GM23338 (cell line): ENCODE data around the gene DPH5. TPM values are rescaled to one million over a fixed set of nuclear protein-coding genes. Genes with fewer than 3 reads are reported as not detected.

ENCODE experiments used
- ATAC-seq: fragments of 200-7000 bp; cut with Tn5 transposase; 3 replicates; pipeline ENCODE4 v1.9.1; 2020
- DNase-seq: peaks from one replicate; pipeline ENCODE4 v3.0.0-alpha.2; 2015; ENCODE audit warnings: low spot score
- H2AFZ ChIP-seq: fragments of 200-600 bp; sonication (generic); 2 replicates; pipeline ENCODE4 v1.8.0; 2016; ENCODE audit warnings: antibody characterized with exemption, mild to moderate bottlenecking, moderate library complexity
- H3F3A ChIP-seq: fragments of 200-600 bp; sonication (generic); replicated peaks from 2 replicates; pipeline ENCODE4 v1.8.0; 2017; ENCODE audit warnings: antibody characterized with exemption, mixed run types, low read depth
- H3K27ac ChIP-seq: fragments of 200-600 bp; sonication (generic); 2 replicates; pipeline ENCODE4 v1.6.1; 2016; ENCODE audit warnings: low read depth
- H3K27me3 ChIP-seq: fragments of 200-600 bp; sonication (generic); 2 replicates; pipeline ENCODE4 v1.8.0; 2016; ENCODE audit warnings: mild to moderate bottlenecking, mixed run types, moderate library complexity; ENCODE audit not compliant: insufficient read depth
- H3K36me3 ChIP-seq: fragments of 200-600 bp; sonication (generic); 2 replicates; pipeline ENCODE4 v1.8.0; 2016; ENCODE audit warnings: mild to moderate bottlenecking; ENCODE audit not compliant: insufficient read depth
- H3K4me1 ChIP-seq: fragments of 200-600 bp; sonication (generic); 2 replicates; pipeline ENCODE4 v1.8.0; 2016; ENCODE audit warnings: mild to moderate bottlenecking, moderate library complexity; ENCODE audit not compliant: insufficient read depth
- H3K4me2 ChIP-seq: fragments of 200-600 bp; sonication (generic); 2 replicates; pipeline ENCODE4 v1.7.1; 2017; ENCODE audit warnings: mixed run types
- H3K4me3 ChIP-seq: fragments of 200-600 bp; sonication (generic); 2 replicates; pipeline ENCODE4 v1.6.1; 2016; ENCODE audit warnings: mixed run types
- H3K79me2 ChIP-seq: fragments of 200-600 bp; sonication (generic); replicated peaks from 2 replicates; pipeline ENCODE4 v1.8.0; 2017; ENCODE audit warnings: mild to moderate bottlenecking; ENCODE audit not compliant: insufficient read depth
- H3K9me2 ChIP-seq: fragments of 200-600 bp; sonication (generic); 2 replicates; pipeline ENCODE4 v1.8.0; 2017; ENCODE audit not compliant: insufficient read depth
- H4K20me1 ChIP-seq: fragments of 200-600 bp; sonication (generic); replicated peaks from 2 replicates; pipeline ENCODE4 v1.8.0; 2017; ENCODE audit warnings: mild to moderate bottlenecking; ENCODE audit not compliant: insufficient read depth
- H3K27ac Mint-ChIP-seq: 2 replicates; pipeline ENCODE4 v1.8.0; 2020; ENCODE audit warnings: inconsistent platforms, mild to moderate bottlenecking, moderate library complexity, mixed read lengths
- H3K27me3 Mint-ChIP-seq: 3 replicates; pipeline ENCODE4 v1.8.0; 2022; ENCODE audit warnings: low read depth, mild to moderate bottlenecking, moderate library complexity, mixed read lengths, inconsistent platforms; ENCODE audit not compliant: insufficient read depth, poor library complexity
- H3K36me3 Mint-ChIP-seq: 3 replicates; pipeline ENCODE4 v1.8.0; 2021; ENCODE audit warnings: low read depth, mild to moderate bottlenecking, inconsistent platforms, moderate library complexity, mixed read lengths
- H3K4me1 Mint-ChIP-seq: 3 replicates; pipeline ENCODE4 v1.8.0; 2020; ENCODE audit warnings: mild to moderate bottlenecking, inconsistent platforms, mixed read lengths
- H3K4me3 Mint-ChIP-seq: 3 replicates; pipeline ENCODE4 v1.8.0; 2021; ENCODE audit warnings: moderate library complexity, mild to moderate bottlenecking, inconsistent platforms, mixed read lengths
- H3K9me3 Mint-ChIP-seq: 3 replicates; pipeline ENCODE4 v1.8.0; 2020; ENCODE audit warnings: moderate library complexity, mild to moderate bottlenecking, inconsistent platforms, mixed read lengths
- CREB1 ChIP-seq: fragments of 250-450 bp; sonication (Bioruptor Pico); IDR thresholded peaks from 2 replicates; pipeline ENCODE4 v1.5.0; 2020; ENCODE audit warnings: low read depth, mild to moderate bottlenecking, moderate library complexity
- CTCF ChIP-seq, 2 experiments: fragments of 200-600 bp in 1 of 2; sonication (generic) in 1 of 2; conservative IDR thresholded peaks; 2 replicates each; pipeline versions ENCODE4 v1.5.1 to v1.6.1; 2016 to 2017; ENCODE audit warnings: antibody characterized with exemption in 2 of 2, low read depth in 2 of 2, mild to moderate bottlenecking in 2 of 2, moderate library complexity in 1 of 2
- EZH2 ChIP-seq: fragments of 200-600 bp; sonication (generic); IDR thresholded peaks from one replicate; pipeline ENCODE4 v1.8.0; 2017; ENCODE audit warnings: antibody characterized with exemption, mild to moderate bottlenecking, low read depth; ENCODE audit not compliant: unreplicated experiment
- EZH2phosphoT487 ChIP-seq: fragments of 200-600 bp; sonication (generic); IDR thresholded peaks from one replicate; pipeline ENCODE4 v1.8.1; 2018; ENCODE audit warnings: antibody characterized with exemption; ENCODE audit not compliant: unreplicated experiment
- JUNB ChIP-seq: IDR thresholded peaks from one replicate; pipeline ENCODE4 v1.6.1; 2016; ENCODE audit warnings: antibody characterized with exemption; ENCODE audit not compliant: unreplicated experiment
- NANOG ChIP-seq: IDR thresholded peaks from 2 replicates; pipeline ENCODE4 v1.6.1; 2016; ENCODE audit warnings: antibody characterized with exemption, borderline replicate concordance
- POLR2AphosphoS5 ChIP-seq: IDR thresholded peaks from 2 replicates; pipeline ENCODE4 v1.6.1; 2016; ENCODE audit warnings: antibody characterized with exemption, low read depth
- STAT1 ChIP-seq: IDR thresholded peaks from one replicate; pipeline ENCODE4 v1.6.1; 2016; ENCODE audit warnings: antibody characterized with exemption; ENCODE audit not compliant: unreplicated experiment
- ZNF114 ChIP-seq: fragments of 250-450 bp; sonication (Bioruptor Pico); IDR thresholded peaks from 2 replicates; pipeline ENCODE4 v1.5.0; 2020; ENCODE audit warnings: mild to moderate bottlenecking, moderate library complexity
- ZNF331 ChIP-seq: fragments of 250-450 bp; sonication (Bioruptor Pico); IDR thresholded peaks from 2 replicates; pipeline ENCODE4 v1.5.0; 2020; ENCODE audit warnings: low read depth, mild to moderate bottlenecking, moderate library complexity
- polyA plus RNA-seq: library from polyadenylated mRNA; unstranded; fragments of >200 nt; fragmentation: Nextera tagmentation; extraction: Ambion mirVana; gene quantifications from 2 replicates; pipeline ENCODE4 v1.2.1, GENCODE V29; 2016
- total RNA-seq: library from RNA; depleted of rRNA; stranded (reverse); fragments of >200 nt; shearing (Covaris generic); gene quantifications from 2 replicates; pipeline ENCODE4 v1.2.3, GENCODE V29; 2014
- TF ChIP-seq, protein P1 (sequence below): fragments of 250-450 bp; sonication (Bioruptor Pico); IDR thresholded peaks from 2 replicates; pipeline ENCODE4 v1.5.0; 2020; ENCODE audit warnings: mild to moderate bottlenecking, moderate library complexity
- TF ChIP-seq, protein P2 (sequence below): IDR thresholded peaks from one replicate; pipeline ENCODE4 v1.6.1; 2018; ENCODE audit warnings: antibody characterized with exemption; ENCODE audit not compliant: unreplicated experiment
- TF ChIP-seq, protein P3 (sequence below): IDR thresholded peaks from 2 replicates; pipeline ENCODE4 v1.6.1; 2016; ENCODE audit warnings: antibody characterized with exemption

DPH5 gene
- total and polyA plus RNA-seq, 2 experiments from 2014 or later, result 50.6 to 53.5 TPM

- DNase-seq, result no peak
- Histone ChIP-seq H4K20me1 (no peaks in the 10 kb centered on the region), H2AFZ (no peak overlapping the region)
Measured at GRCh38 chr1:101004670-101005069, 20.9 kb downstream of the DPH5 start.

More at GRCh38 chr1:101004670-101005069, 20.9 kb downstream of the DPH5 start:
- Histone ChIP-seq H3F3A (no peaks in the 10 kb centered on the region), H3K27me3 (no peaks in the 10 kb centered on the region), H3K36me3 (peaks cover 12% of the 10 kb centered on the region; the same call in 1 of the 2 replicates), H3K79me2 (no peaks in the 10 kb centered on the region), H3K27ac (no peak overlapping the region), H3K4me1 (peaks cover 2% of the 10 kb centered on the region; the same call in 1 of the 2 replicates), H3K9me2 (no peaks in the 10 kb centered on the region), H3K4me3 (no peak overlapping the region), H3K4me2 (no peak overlapping the region)
- Mint-ChIP-seq H3K27me3 (no peaks in the 10 kb centered on the region), H3K9me3 (no peaks in the 10 kb centered on the region), H3K27ac (no peak overlapping the region), H3K36me3 (peaks cover 21% of the 10 kb centered on the region), H3K4me1 (peaks cover 16% of the 10 kb centered on the region), H3K4me3 (no peak overlapping the region)
- TF ChIP-seq, protein P1, sequence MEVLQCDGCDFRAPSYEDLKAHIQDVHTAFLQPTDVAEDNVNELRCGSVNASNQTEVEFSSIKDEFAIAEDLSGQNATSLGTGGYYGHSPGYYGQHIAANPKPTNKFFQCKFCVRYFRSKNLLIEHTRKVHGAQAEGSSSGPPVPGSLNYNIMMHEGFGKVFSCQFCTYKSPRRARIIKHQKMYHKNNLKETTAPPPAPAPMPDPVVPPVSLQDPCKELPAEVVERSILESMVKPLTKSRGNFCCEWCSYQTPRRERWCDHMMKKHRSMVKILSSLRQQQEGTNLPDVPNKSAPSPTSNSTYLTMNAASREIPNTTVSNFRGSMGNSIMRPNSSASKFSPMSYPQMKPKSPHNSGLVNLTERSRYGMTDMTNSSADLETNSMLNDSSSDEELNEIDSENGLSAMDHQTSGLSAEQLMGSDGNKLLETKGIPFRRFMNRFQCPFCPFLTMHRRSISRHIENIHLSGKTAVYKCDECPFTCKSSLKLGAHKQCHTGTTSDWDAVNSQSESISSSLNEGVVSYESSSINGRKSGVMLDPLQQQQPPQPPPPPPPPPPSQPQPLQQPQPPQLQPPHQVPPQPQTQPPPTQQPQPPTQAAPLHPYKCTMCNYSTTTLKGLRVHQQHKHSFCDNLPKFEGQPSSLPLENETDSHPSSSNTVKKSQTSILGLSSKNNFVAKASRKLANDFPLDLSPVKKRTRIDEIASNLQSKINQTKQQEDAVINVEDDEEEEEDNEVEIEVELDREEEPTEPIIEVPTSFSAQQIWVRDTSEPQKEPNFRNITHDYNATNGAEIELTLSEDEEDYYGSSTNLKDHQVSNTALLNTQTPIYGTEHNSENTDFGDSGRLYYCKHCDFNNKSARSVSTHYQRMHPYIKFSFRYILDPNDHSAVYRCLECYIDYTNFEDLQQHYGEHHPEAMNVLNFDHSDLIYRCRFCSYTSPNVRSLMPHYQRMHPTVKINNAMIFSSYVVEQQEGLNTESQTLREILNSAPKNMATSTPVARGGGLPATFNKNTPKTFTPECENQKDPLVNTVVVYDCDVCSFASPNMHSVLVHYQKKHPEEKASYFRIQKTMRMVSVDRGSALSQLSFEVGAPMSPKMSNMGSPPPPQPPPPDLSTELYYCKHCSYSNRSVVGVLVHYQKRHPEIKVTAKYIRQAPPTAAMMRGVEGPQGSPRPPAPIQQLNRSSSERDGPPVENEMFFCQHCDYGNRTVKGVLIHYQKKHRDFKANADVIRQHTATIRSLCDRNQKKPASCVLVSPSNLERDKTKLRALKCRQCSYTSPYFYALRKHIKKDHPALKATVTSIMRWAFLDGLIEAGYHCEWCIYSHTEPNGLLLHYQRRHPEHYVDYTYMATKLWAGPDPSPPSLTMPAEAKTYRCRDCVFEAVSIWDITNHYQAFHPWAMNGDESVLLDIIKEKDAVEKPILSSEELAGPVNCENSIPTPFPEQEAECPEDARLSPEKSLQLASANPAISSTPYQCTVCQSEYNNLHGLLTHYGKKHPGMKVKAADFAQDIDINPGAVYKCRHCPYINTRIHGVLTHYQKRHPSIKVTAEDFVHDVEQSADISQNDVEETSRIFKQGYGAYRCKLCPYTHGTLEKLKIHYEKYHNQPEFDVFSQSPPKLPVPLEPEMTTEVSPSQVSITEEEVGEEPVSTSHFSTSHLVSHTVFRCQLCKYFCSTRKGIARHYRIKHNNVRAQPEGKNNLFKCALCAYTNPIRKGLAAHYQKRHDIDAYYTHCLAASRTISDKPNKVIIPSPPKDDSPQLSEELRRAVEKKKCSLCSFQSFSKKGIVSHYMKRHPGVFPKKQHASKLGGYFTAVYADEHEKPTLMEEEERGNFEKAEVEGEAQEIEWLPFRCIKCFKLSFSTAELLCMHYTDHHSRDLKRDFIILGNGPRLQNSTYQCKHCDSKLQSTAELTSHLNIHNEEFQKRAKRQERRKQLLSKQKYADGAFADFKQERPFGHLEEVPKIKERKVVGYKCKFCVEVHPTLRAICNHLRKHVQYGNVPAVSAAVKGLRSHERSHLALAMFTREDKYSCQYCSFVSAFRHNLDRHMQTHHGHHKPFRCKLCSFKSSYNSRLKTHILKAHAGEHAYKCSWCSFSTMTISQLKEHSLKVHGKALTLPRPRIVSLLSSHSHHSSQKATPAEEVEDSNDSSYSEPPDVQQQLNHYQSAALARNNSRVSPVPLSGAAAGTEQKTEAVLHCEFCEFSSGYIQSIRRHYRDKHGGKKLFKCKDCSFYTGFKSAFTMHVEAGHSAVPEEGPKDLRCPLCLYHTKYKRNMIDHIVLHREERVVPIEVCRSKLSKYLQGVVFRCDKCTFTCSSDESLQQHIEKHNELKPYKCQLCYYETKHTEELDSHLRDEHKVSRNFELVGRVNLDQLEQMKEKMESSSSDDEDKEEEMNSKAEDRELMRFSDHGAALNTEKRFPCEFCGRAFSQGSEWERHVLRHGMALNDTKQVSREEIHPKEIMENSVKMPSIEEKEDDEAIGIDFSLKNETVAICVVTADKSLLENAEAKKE, result no peak
- TF ChIP-seq, protein P2, sequence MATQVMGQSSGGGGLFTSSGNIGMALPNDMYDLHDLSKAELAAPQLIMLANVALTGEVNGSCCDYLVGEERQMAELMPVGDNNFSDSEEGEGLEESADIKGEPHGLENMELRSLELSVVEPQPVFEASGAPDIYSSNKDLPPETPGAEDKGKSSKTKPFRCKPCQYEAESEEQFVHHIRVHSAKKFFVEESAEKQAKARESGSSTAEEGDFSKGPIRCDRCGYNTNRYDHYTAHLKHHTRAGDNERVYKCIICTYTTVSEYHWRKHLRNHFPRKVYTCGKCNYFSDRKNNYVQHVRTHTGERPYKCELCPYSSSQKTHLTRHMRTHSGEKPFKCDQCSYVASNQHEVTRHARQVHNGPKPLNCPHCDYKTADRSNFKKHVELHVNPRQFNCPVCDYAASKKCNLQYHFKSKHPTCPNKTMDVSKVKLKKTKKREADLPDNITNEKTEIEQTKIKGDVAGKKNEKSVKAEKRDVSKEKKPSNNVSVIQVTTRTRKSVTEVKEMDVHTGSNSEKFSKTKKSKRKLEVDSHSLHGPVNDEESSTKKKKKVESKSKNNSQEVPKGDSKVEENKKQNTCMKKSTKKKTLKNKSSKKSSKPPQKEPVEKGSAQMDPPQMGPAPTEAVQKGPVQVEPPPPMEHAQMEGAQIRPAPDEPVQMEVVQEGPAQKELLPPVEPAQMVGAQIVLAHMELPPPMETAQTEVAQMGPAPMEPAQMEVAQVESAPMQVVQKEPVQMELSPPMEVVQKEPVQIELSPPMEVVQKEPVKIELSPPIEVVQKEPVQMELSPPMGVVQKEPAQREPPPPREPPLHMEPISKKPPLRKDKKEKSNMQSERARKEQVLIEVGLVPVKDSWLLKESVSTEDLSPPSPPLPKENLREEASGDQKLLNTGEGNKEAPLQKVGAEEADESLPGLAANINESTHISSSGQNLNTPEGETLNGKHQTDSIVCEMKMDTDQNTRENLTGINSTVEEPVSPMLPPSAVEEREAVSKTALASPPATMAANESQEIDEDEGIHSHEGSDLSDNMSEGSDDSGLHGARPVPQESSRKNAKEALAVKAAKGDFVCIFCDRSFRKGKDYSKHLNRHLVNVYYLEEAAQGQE, result no peak
- TF ChIP-seq EZH2phosphoT487, result no peak
- no peak for TF ChIP-seq ZNF331 (CRISPR knock-in tag)
- TF ChIP-seq, protein P3, sequence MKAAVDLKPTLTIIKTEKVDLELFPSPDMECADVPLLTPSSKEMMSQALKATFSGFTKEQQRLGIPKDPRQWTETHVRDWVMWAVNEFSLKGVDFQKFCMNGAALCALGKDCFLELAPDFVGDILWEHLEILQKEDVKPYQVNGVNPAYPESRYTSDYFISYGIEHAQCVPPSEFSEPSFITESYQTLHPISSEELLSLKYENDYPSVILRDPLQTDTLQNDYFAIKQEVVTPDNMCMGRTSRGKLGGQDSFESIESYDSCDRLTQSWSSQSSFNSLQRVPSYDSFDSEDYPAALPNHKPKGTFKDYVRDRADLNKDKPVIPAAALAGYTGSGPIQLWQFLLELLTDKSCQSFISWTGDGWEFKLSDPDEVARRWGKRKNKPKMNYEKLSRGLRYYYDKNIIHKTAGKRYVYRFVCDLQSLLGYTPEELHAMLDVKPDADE, result no peak
- TF ChIP-seq CTCF (conservative IDR thresholded peaks at IDR 0.05; ENCODE audit: low read depth in 2 of 2), result no peak
- TF ChIP-seq POLR2AphosphoS5, result no peak
- TF ChIP-seq EZH2, result no peak
- no peak for TF ChIP-seq ZNF114
- no peak for TF ChIP-seq JUNB
- no peak for TF ChIP-seq CREB1 (CRISPR knock-in tag)
- no peak for TF ChIP-seq NANOG
- TF ChIP-seq STAT1, result no peak
- ATAC-seq, result no peak
